ENCODE results near the gene RPL10. TPM values are rescaled to one million over a fixed set of nuclear protein-coding genes. Genes with fewer than 3 reads are reported as not detected.

RPL10 gene
- total RNA-seq, 1 donor from 2014 or later, result 6,023 TPM

GRCh38 chrX:154354516-154354915 is 43.7 kb upstream of the RPL10 start:
- Histone ChIP-seq H3K36me3 (ENCODE audit: control insufficient read depth, insufficient read depth, low read length) (peaks cover 46% of the 10 kb centered on the region), H3K4me3 (ENCODE audit: low read depth, low read length) (no peak overlapping the region), H3K27me3 (ENCODE audit: control insufficient read depth, insufficient read depth, low read length) (no peaks in the 10 kb centered on the region)
- no peak for FAIRE-seq
- DNase-seq (ENCODE audit: low read depth), result no peak
- TF ChIP-seq CTCF (IDR thresholded peaks at IDR 0.05; ENCODE audit: insufficient read depth, low read length, severe bottlenecking), result no peak

- Histone ChIP-seq H3K4me3 (ENCODE audit: low read depth, low read length) (no peak overlapping the region), H3K36me3 (ENCODE audit: control insufficient read depth, insufficient read depth, low read length) (peaks cover 42% of the 10 kb centered on the region), H3K27me3 (ENCODE audit: control insufficient read depth, insufficient read depth, low read length) (no peaks in the 10 kb centered on the region)
- no peak for FAIRE-seq
- no peak for TF ChIP-seq CTCF (IDR thresholded peaks at IDR 0.05; ENCODE audit: insufficient read depth, low read length, severe bottlenecking)
- no peak for DNase-seq (ENCODE audit: low read depth)
Observed at GRCh38 chrX:154355094-154355775, 42.9 kb upstream of the RPL10 start.

- peaks cover 40% of the 10 kb centered on the region for H3K36me3 ChIP-seq (ENCODE audit: control insufficient read depth, insufficient read depth, low read length)
- FAIRE-seq (no peak), DNase-seq (ENCODE audit: low read depth) (no peak)
- no peak for TF ChIP-seq CTCF (IDR thresholded peaks at IDR 0.05; ENCODE audit: insufficient read depth, low read length, severe bottlenecking)
- no peak overlapping the region for H3K4me3 ChIP-seq (ENCODE audit: low read depth, low read length)
- no peaks in the 10 kb centered on the region for H3K27me3 ChIP-seq (ENCODE audit: control insufficient read depth, insufficient read depth, low read length)
Observed at GRCh38 chrX:154355776-154356140, 42.4 kb upstream of the RPL10 start.

GRCh38 chrX:154356596-154356995 is 41.6 kb upstream of the RPL10 start:
- Histone ChIP-seq H3K36me3 (ENCODE audit: control insufficient read depth, insufficient read depth, low read length) (peaks cover 42% of the 10 kb centered on the region), H3K4me3 (ENCODE audit: low read depth, low read length) (no peak overlapping the region), H3K27me3 (ENCODE audit: control insufficient read depth, insufficient read depth, low read length) (no peaks in the 10 kb centered on the region)
- FAIRE-seq, result no peak
- DNase-seq (ENCODE audit: low read depth), result no peak
- no peak for TF ChIP-seq CTCF (IDR thresholded peaks at IDR 0.05; ENCODE audit: insufficient read depth, low read length, severe bottlenecking)

- Histone ChIP-seq H3K27me3 (ENCODE audit: control insufficient read depth, insufficient read depth, low read length) (no peaks in the 10 kb centered on the region), H3K36me3 (ENCODE audit: control insufficient read depth, insufficient read depth, low read length) (peaks cover 44% of the 10 kb centered on the region), H3K4me3 (ENCODE audit: low read depth, low read length) (no peak overlapping the region)
- TF ChIP-seq CTCF (IDR thresholded peaks at IDR 0.05; ENCODE audit: insufficient read depth, low read length, severe bottlenecking), result no peak
- FAIRE-seq, result no peak
- DNase-seq (ENCODE audit: low read depth), result no peak
Observed at GRCh38 chrX:154357205-154357604, 41.0 kb upstream of the RPL10 start.

- Histone ChIP-seq H3K36me3 (ENCODE audit: control insufficient read depth, insufficient read depth, low read length) (peaks cover 48% of the 10 kb centered on the region), H3K27me3 (ENCODE audit: control insufficient read depth, insufficient read depth, low read length) (no peaks in the 10 kb centered on the region), H3K4me3 (ENCODE audit: low read depth, low read length) (no peak overlapping the region)
- TF ChIP-seq CTCF (IDR thresholded peaks at IDR 0.05; ENCODE audit: insufficient read depth, low read length, severe bottlenecking), result no peak
- FAIRE-seq (no peak), DNase-seq (ENCODE audit: low read depth) (no peak)
Observed at GRCh38 chrX:154358011-154358410, 40.2 kb upstream of the RPL10 start.

All from bronchial epithelial cell (primary cell).